Activated T-helper 1 cell treated with Interleukin-2 at 50 U/mL for 16 hours (primary cell): ENCODE results near the gene RFX1.
"Not testable (repeated sequence)": the region's sequence is repeated elsewhere in the genome, so short reads cannot be mapped to it uniquely, and the experiment has no call there.

ENCODE experiments used
- DNase-seq: peaks from one replicate; pipeline ENCODE4 v3.0.0-alpha.2; 2020; ENCODE audit warnings: low read depth

The RFX1 gene

DNA sequence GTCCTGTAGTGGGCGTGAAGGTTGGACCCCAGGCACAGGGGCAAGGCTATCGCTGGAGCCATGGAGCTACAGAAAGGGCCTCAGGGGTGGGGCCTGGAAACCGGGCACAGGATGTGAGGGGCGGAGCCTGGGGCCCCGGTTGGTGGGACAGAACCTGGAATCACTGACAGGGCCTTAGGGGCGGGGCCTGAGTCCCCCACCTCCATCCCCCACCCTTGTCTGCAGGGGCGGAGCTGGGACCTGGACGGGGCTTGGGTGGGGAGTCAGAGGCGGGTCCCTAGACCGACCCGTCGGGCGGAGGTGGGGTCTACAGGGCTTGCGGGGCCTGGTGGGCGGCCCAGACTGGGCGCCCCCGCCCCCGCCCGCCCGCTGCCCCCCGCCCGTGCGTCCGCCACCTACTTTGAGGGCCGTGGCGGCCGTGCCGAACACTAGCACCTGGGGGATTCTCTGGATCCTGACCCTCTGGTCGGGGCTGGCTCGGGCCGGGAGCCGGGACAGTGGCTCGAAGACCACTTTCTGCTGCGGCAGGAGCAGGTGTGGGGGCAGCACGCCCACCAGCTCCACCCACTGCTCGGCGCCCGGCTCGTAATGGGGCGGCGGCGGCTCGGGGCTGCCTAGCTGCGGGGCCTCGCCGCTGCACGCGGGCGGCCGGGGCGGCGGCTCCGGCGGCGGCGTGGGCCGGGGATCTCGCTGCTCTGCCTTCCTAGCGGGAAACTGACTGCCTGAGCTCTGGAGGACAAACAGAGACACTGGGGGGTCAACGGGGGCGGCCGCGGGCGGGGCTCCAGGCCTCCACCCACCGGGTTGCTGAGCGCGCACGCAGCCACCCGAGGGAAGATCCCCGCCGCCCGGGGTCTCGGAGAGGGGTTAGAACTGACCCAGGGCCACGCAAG, 27.5 kb downstream of the RFX1 start:
- DNase-seq, result no peak

DNA sequence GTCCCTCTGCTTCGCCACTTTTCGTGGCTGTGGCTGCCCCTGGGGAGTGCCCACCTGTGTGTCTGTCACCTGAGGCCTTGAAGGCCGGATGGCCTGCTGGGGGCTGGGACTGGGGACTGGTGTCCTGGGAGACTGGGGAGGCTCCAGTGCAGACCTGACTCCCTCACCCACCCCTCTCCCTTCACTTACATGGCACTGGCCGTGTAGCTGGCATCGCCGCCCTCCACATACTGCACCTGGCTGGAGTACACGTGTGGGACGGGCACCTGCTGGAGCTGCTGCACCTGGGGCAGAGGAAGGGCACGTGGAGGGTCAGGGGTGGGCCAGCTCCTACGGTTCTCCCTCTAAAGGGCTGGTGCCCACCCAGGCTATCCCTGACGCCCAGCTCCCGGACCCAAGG, 28.3 kb downstream of the RFX1 start:
- DNase-seq, result no peak

DNA sequence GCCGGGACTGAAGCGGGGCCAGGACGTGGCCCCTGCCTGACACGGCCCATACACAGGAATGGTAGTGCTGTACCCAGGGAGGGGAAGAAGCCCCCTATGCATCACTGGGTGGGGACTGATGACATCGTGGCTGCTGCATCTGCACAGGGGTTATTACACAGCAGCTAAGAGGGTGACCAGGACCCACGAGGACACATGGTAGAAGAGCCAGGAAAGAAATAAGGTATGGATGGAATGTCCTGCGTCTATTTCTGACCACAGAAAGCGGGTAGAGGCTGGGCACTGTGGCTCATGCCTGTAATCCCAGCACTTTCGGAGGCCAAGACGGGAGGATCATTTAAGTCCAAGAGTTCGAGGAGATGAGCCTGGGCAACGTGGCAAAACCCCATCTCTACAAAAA, 29.7 kb downstream of the RFX1 start:
- DNase-seq, result no peak

DNA sequence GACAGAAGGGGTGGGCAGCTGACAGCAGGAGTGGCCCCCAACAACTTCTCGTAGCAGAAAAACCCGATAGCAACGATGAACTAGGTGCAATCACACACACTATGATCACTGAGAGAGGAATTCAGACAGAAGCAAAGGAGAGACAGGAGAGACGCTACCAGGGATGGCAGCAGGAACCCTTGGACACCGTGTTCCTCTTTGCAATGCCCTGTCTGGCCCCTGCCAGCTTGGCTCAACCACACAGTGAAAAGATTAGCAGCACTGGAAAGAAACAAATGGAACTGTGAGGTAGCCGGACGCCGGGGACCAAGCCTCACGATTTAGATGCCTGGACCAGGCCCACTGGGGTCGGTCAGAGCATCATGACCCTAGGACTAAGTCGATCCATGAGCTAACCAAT, 30.2 kb downstream of the RFX1 start:
- DNase-seq, result no peak

DNA sequence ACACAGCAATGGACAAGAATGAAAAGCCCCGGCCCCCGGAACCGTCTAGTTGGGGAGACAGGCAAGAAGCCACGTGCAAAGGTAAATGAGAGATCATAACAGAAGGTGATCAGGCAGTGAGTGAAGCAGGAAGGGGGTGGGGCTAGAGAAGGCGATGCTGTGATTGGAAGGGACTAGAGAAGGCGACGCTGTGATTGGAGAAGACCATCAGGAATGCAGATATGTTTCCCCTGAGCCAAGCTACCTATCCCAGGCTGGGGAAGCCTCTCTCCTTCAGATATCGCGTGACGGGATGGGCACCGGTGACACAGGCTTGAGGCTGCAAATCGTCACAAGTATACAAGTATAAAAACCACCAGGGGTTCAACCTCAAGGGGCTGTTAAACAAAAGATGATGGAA, 32.0 kb downstream of the RFX1 start:
- DNase-seq, result no peak

DNA sequence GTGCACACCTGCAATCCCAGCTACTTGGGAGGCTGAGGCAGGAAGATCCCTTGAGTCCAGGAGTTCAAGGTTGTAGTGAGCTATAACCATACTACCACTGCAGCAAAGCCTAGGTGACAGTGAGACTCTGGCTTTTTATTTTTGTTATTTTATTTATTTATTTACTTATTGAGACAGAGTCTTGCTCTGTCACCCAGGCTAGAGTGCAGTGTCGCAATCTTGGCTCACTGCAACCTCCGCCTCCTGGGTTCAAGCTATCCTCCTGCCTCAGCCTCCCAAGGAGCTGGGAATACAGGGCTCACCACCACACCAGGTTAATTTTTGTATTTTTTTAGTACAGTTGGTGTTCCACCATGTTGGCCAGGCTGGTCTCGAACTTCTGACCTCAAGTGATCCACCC, 32.6 kb downstream of the RFX1 start:
- DNase-seq, result not testable (repeated sequence)

DNA sequence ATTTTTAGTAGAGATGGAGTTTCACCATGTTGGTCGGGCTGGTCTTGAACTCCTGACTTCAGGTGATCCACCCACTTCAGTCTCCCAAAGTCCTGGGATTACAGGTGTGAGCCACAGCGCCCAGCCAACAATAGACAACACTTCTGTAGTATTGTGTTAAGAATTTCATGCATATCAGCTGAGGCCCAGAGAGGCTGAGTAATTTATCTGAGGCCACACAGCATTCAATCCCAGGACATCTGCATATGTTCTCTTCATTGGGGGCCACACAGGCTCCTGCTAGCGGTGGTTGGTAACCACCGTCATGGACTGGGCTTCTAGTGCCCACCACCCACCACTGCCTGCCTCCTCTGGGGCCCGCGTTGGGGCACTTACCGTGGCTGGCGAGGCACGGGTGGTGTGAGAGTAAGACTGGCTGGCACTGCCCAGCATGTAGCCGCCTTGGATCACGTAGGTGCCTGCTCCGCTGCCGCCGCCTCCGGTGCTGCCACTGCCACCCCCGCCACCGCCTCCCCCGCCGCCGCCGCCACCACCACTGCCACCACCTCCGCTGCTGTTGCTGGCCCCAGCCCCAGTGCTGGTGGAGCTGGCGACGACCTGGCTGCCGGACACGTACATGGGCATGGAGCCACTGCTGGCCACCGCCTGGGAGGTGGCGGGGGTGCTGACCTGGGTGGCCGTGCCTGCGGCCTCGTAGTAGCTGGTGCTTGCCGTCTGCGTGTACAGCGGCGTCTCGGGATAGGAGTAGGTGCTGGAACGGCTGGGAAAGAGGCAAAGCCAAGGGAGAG, 33.6 kb downstream of the RFX1 start:
- DNase-seq, result no peak

DNA sequence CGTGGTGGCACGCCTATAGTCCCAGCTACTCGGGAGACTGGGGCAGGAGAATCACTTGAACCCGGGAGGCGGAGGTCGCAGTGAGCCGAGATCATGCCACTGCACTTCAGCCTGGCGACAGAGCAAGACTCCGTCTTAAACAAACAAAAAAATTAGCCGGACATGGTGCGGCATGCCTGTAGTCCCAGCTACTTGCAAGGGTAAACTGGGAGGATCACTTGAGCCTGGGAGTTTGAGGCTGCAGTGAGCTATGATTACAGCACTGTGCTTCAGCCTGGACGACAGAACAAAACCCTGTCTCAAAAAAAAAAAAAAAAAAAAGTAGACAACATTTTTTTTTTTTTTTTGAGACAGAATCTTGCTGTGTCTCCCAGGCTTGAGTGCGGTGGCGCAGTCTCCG, 34.3 kb downstream of the RFX1 start:
- not testable (repeated sequence) for DNase-seq

DNA sequence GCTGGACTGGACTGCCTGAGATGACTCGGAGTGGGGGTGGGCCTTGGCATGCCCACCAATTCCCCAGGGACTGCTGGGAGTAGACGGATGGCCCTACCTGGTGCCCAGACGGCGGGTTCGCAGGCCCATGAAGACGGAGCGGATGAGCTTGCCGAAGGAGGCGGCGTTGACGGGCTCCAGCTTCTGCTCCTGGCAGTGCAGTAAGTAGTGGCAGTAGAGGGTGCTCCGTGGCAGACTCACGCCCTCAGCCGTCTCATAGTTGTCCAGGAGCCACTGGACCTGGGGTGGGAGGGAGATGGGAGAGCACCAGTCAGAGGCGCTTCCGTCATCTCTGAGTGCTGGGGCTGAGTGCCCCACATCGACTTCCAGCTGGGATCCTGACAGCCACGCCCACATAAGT, 36.2 kb downstream of the RFX1 start:
- DNase-seq, result no peak

DNA sequence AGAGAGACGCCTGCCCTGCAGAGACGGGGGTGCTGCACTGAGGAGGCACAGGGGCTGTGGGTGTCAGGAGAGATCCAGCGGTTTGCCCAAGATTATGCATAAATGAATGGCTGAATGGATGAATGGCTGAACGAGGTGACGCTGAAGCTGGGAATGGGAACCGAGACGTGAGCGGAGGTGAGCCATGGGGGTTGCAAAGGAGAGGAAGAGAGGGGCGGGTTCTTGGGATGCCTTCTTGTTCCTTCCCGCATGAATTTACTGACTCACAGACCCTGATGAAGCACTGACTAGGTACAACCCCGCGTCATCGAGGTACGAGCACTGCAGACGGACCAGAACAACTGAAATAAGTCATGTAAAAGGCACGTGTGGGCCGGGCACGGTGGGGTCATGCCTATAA, 37.1 kb downstream of the RFX1 start:
- no peak for DNase-seq

DNA sequence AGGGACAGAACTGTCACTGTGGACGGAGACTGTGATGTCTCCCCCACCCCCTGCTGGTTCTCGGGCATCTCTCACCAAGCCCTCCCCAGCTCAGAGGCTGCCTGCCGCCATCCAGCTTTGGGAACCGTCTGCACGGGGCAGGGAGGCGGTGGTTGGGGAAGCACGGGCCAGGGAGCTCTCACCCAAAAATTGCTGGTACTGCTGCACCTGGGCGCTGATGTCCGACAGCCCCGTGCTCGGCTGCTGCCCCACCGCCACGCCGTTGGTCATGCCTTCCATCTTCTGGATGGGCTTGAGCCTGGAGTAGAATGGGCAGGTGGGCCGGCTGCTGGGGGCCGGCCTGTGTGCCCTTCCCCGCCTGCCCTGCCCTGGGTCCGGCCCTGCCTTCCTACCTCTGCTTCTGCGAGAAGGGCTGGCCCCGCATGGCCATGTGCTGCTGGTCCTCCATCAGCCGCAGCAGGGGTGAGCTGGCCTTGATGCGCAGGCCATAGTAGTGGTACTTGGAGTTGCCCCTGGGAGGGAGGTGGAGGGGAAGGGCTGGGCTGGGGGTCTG, 37.7 kb downstream of the RFX1 start:
- DNase-seq, result no peak

DNA sequence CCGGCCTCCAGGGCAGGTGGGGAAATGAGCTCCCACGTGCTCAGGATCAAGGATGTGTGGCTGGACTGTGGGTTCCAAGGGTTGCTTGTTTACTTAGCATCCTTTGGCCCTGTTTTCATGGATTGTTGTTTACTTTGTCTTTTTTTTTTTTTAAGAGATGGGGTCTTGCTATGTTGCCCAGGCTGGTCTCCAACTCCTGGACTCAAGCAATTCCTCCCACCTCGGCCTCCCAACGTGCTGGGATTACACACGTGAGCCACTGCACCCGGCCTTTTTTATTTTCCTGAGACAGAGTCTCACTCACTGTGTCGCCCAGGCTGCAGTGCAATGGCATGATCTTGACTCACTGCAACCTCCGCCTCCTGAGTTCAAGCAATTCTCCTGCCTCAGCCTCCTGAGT, 38.9 kb downstream of the RFX1 start:
- not testable (repeated sequence) for DNase-seq

DNA sequence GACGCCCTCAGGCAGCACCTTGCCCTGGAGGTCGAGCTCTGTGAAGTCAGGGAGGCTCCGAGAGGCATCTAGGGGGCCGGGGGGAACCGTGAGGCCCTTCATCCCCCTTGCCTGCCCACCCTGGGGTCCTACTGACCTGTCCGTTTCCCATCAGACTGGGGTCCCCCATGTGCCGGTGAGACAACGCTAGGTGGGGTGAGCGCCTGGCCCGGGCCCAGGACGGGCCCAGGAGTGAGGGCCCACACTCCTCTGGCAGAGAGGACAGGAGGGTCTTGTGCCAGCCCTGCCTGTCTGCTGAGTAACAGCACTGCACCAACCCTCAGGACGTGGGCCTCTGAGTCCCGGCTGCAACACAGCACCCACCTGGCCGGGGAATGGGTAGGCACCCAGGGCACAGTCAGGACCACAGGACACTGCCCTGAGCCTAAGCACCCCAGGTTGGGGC, 39.4 kb downstream of the RFX1 start:
- DNase-seq, result no peak

DNA sequence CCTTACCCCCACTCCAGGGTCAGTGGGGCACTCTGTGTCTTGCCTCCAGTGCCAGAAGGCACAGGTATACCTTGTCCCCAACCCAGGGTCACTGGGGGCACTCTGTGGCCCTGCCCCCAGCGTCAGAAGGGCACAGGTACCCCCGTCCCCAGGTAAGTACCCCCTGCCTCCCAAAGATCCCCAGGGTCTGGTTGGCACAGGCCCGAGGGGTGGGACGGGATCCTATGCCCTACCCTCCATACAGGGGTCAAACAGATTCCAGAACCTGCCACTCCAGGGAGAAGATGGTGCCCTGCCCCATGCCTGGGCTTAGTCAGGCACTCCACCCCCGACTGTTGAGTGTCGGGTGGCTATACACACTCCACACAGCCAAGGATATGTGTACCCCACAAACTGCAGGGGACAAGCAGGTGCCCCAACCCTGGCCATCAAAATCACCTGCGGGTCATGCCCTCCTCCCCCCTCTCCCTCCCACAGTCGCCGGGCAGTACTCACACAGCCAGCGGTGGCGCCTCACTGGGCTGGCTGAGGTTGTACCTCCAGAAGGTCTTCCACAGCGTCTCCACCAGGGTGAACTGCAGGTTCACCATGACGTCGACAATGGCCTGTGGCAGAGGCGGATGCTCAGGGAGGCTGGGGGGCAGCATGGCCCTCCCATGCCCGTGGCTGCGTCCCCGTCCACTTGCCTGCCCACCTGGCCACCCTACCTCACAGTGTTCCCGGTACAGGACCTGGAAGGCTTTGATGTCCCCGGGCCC, 40.0 kb downstream of the RFX1 start:
- DNase-seq, result no peak

DNA sequence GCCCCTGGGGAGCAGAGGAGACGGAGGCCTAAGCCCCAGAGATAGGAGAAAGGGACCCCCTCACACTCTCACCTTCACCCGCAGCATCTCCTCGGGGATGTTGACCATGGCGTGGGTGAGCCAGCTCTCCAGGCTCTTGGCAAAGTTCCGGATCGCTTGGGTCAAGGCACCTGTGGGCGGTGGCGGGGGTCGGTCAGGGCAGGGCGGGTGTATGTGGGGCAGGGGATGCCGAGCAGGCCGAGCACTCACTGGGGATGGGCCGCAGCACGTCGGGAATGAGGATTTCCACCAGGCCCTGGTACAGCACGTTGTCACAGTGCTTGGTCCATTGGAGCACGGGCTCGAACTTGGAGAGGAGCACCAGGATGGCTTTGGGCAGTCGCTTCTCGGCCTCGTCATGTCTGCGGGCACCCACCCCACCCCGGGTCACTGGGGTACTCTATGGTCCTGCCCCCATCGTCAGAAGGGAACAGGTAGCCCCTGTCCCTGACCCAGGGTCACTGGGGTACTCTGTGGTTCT, 40.7 kb downstream of the RFX1 start:
- no peak for DNase-seq

DNA sequence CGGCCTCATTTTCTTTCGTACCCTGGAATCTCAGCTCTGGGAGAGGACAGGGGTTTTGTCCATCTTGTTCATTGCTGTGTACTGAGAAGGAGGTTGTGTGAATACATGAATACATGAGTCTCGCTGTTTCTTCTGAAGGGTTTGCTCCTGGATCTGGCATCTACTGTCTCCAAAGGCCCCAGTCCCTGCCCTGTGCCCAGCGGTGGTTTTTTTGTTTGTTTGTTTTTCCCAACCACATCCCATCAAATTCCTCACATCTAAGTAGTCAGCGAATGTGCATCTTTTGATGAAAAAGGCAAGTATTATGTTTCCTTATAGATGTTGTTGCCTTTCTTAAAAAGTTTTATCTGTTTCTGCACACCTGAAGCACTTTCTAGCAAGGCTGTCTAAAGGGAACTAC, 41.3 kb downstream of the RFX1 start:
- DNase-seq, result no peak

DNA sequence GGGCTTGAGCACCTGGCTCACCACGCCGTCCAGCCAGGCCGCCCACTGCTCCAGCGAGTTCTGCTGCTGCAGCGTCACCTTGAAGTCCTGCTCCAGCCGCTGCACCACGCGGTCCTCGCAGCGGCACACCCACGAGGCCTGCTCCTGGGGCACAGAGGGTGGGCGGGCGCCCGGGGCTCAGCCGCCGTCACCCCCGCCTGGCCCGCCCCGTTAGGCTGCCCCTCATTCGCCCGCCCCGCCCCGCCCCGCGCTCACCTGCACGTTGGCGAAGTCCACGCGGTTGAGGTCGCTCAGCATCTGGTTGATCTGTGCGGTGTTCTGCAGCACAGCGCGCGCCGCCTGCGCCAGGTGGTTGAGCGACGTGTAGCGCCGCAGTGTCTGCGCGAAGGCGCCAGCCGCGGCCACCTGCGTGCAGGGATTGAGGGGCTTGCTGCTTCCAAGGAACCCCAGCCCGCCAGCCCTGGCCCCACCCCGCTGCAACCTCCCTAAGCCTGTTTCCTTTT, 42.5 kb downstream of the RFX1 start:
- DNase-seq, result no peak

DNA sequence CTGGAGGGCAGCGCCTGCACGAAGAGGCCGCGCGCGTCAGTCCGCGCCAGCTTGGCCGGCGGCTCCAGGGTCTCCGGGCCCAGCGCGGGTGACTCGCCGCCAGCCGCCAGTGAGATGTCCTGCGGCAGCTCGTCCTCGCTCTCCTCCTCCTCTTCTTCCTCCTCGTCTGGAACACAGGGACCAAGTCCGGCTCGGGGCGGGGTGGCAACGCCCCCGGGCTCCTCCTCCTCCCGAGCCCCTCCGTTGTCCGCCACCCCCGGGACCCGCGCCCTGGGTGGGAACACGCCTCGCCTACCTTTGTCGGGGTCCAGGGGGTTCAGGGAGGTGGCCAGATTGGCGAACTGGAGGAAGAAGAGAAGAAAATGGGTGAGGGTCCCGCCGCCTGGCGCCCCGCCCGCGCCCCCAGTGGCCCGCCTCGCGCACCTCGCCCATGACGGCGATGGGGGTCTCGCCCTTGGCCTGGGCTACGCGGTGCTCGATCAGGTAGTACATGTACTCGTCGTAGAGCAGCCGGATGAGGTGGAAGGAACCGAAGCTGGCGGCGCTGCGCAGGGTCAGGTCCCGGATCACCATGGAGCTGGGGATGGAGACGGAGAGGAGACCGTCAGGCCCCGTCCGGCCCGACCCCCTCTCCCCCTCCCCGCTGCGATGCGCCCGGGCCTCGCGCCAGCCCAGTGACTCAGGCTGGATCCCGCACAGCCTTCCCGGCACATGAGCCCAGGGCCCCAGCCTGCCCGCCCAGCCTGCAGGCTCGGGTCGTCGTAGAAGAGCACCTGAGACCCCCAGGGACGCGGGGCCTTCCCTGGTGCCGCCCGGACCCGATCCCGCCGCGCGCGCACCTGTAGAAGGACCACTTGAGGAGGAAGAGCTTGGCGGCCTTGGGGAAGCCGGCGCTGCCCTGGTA, 43.2 kb downstream of the RFX1 start:
- no peak for DNase-seq

DNA sequence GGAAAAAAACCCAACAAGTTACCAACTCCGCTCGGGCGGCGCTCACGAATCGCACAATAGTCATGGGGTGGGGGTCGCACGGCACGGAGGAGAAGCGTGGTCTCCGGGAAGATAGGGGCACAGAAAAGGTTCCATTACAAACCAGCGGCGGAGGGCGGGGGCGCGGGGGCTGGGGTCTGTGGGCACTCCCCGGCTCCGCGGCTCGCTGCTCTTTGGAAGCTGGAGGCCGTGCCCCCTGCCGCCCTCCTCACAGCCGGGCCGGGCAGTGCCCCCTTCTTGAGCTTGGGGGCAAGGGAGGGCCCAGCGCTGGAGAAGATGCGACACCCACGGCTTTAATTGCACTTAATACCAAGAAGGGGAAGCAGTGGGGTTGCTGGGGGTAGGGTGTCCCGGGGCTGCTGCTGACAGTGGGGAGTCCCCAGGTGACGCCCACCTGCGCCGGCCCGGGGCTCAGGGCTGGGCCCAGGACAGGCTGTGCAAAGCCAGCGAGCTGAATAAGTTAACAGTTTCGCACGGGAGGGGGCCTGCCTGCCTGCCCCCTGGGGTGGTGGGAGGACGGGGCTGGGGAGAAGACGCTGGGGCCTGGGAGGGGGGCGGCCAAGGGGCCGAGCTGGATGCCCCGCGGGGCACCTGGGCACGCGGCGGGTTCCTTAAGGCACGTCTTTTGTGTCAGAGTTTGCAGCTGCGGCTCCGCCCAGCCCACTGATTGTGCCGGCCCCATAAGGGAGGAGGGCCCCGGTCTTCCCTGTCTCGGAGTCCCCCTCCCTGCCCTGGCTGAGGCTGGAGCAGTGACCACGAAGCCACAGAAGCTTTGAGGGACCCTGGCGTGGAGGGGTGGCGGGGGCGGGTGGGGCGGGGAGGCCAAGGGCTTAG, 44.1 kb downstream of the RFX1 start:
- DNase-seq, result no peak
